CD4-positive, alpha-beta T cell (primary cell): ENCODE data around the gene FBXL2. TPM values are rescaled to one million over a fixed set of nuclear protein-coding genes. Genes with fewer than 3 reads are reported as not detected.

Experiments
- ATAC-seq: fragments of 200-7000 bp; cut with Tn5 transposase; one replicate; pipeline ENCODE4 v1.10.0; 2022; ENCODE audit warnings: mild to moderate bottlenecking; ENCODE audit not compliant: poor library complexity
- CTCF ChIA-PET: fragments of 350-600 bp; sonication (Branson Sonifier 250); formaldehyde crosslinking; loops from one replicate; lab custom pipeline; 2021; ENCODE audit warnings: antibody characterized with exemption, inconsistent platforms; lab: Charles Lee
- POLR2A ChIA-PET: fragments of 350-600 bp; sonication (Branson Sonifier 250); formaldehyde crosslinking; loops from one replicate; lab custom pipeline; 2021; ENCODE audit warnings: antibody characterized with exemption, inconsistent platforms; lab: Charles Lee
- DNase-seq, 14 experiments: peaks; one replicate each; pipeline ENCODE4 v3.0.0-alpha.2; 2013 to 2020; ENCODE audit warnings: mixed read lengths in 2 of 14
- H3K27ac ChIP-seq, 2 donors: one replicate each; pipeline versions ENCODE4 v1.5.1 to v1.7.0; 2013; ENCODE audit warnings: low read length in 2 of 2, low read depth in 1 of 2, mild to moderate bottlenecking in 1 of 2
- H3K27me3 ChIP-seq, 2 experiments: 1 replicate in 1 of 2; 2 replicates in 1 of 2; pipeline versions ENCODE4 v1.6.1 to v1.7.0; 2013; ENCODE audit warnings: low read length in 2 of 2, control low read depth in 1 of 2, mild to moderate bottlenecking in 1 of 2, moderate library complexity in 1 of 2; ENCODE audit not compliant: insufficient read depth in 2 of 2, control insufficient read depth in 1 of 2
- H3K36me3 ChIP-seq: one replicate; pipeline ENCODE4 v1.6.1; 2013; ENCODE audit warnings: low read length, control low read depth; ENCODE audit not compliant: insufficient read depth
- H3K4me1 ChIP-seq: one replicate; pipeline ENCODE4 v1.6.1; 2013; ENCODE audit warnings: low read length, control low read depth; ENCODE audit not compliant: insufficient read depth
- H3K4me3 ChIP-seq: one replicate; pipeline ENCODE4 v1.5.1; 2013; ENCODE audit warnings: mild to moderate bottlenecking, low read length, moderate library complexity
- H3K9me3 ChIP-seq, 2 experiments: 1 replicate in 1 of 2; 2 replicates in 1 of 2; pipeline versions ENCODE4 v1.6.1 to v1.7.0; 2013; ENCODE audit warnings: low read length in 2 of 2, mild to moderate bottlenecking in 2 of 2, control low read depth in 1 of 2, moderate library complexity in 1 of 2; ENCODE audit not compliant: control insufficient read depth in 1 of 2, insufficient read depth in 1 of 2
- H3K27ac Mint-ChIP-seq: one replicate; pipeline ENCODE4 v1.8.0; 2020; ENCODE audit warnings: mixed read lengths
- H3K27me3 Mint-ChIP-seq: one replicate; pipeline ENCODE4 v1.8.0; 2021; ENCODE audit warnings: mixed read lengths
- H3K36me3 Mint-ChIP-seq: one replicate; pipeline ENCODE4 v1.8.0; 2021; ENCODE audit warnings: low read depth, mixed read lengths
- H3K4me1 Mint-ChIP-seq: one replicate; pipeline ENCODE4 v1.8.0; 2021; ENCODE audit warnings: low read depth, mixed read lengths
- H3K4me3 Mint-ChIP-seq: one replicate; pipeline ENCODE4 v1.8.0; 2020; ENCODE audit warnings: mild to moderate bottlenecking, mixed read lengths
- H3K9me3 Mint-ChIP-seq: one replicate; pipeline ENCODE4 v1.8.0; 2020; ENCODE audit warnings: mixed read lengths
- intact Hi-C, 2 experiments: fragments of 100-400 bp; cut with DNase I in 1 of 2; cut with micrococcal nuclease in 1 of 2; formaldehyde crosslinking; loops; one replicate each; pipeline versions ENCODE4 v1.15.1 to v1.9.0; 2023 to 2025; cut with DNase I, micrococcal nuclease
- total RNA-seq, 174 experiments: library from RNA in 2 of 174; stranded (reverse) in 2 of 174; gene quantifications; one replicate each; pipeline ENCODE4 v1.2.3 and lab custom pipeline; 2021 to 2026
- TF ChIP-seq, protein P1 (sequence below): fragments of 200-600 bp; IDR thresholded peaks from one replicate; pipeline ENCODE4 v1.8.0; 2022; ENCODE audit warnings: antibody characterized with exemption, mild to moderate bottlenecking

Gene FBXL2
- total RNA-seq, 2 experiments from 2014 or later, result not detected

DNA sequence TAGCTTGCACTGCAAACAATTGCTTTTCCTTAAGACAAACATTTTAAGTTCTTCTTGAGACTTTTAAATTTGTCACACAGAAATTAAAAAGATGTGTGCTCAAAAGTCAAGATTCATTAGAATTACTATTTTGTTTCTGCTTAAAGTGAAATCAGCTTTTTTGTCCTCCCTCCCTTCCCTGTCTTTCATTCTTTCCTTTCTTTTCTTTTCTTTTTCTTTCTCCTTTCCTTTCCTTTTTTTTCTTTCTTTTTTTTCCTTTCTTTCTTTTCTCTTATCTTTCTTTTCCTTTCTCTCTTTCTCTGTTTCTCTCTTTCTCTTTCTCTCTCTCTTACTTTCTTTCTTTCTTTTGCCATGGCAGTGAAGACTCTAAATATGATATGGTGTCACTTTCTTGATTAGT is 37.8 kb downstream of the FBXL2 start:
- no peak overlapping the region for H3K4me3 ChIP-seq
- no peak overlapping the region for H3K27ac ChIP-seq
- CTCF ChIA-PET, result no interaction called here
- POLR2A ChIA-PET, result no interaction called here
- H3K9me3 ChIP-seq, result peaks cover 6 to 8% of the 10 kb centered on the region in 2 experiments
- intact Hi-C loops, result no loop called here
- Mint-ChIP-seq H3K27ac (no peak overlapping the region), H3K4me3 (no peak overlapping the region), H3K9me3 (peaks cover 8% of the 10 kb centered on the region), H3K36me3 (no peaks in the 10 kb centered on the region), H3K4me1 (no peaks in the 10 kb centered on the region), H3K27me3 (peaks cover 14% of the 10 kb centered on the region)
- no peaks in the 10 kb centered on the region for H3K4me1 ChIP-seq
- ATAC-seq (no peak), DNase-seq (no peak)
- no peaks in the 10 kb centered on the region for H3K36me3 ChIP-seq
- peaks cover 0 to 6% of the 10 kb centered on the region in 2 experiments for H3K27me3 ChIP-seq
- TF ChIP-seq, protein P1, sequence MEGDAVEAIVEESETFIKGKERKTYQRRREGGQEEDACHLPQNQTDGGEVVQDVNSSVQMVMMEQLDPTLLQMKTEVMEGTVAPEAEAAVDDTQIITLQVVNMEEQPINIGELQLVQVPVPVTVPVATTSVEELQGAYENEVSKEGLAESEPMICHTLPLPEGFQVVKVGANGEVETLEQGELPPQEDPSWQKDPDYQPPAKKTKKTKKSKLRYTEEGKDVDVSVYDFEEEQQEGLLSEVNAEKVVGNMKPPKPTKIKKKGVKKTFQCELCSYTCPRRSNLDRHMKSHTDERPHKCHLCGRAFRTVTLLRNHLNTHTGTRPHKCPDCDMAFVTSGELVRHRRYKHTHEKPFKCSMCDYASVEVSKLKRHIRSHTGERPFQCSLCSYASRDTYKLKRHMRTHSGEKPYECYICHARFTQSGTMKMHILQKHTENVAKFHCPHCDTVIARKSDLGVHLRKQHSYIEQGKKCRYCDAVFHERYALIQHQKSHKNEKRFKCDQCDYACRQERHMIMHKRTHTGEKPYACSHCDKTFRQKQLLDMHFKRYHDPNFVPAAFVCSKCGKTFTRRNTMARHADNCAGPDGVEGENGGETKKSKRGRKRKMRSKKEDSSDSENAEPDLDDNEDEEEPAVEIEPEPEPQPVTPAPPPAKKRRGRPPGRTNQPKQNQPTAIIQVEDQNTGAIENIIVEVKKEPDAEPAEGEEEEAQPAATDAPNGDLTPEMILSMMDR, result no peak

DNA sequence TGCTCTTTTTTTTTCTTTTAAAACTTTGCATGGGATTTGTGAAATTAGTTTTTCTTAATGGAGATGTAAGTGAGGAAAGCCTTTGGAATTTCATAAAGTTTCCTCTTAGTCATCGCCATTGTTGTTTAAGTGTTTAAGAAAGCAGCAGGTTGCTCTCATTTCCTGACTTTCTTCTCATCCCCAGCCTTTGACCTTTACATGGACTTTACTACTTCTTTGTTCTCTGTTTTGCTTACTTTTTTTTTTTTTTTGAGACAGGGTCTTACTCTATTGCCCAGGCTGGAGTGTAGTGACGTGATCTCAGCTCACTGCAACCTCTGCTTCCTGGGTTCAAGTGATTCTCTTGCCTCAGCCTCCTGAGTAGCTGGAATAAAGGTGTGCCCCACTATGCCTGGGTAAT is 38.6 kb downstream of the FBXL2 start:
- DNase-seq (no peak), ATAC-seq (no peak)
- Histone ChIP-seq H3K9me3 (peaks cover 4 to 7% of the 10 kb centered on the region in 2 experiments), H3K27me3 (peaks cover 0 to 6% of the 10 kb centered on the region in 2 experiments), H3K36me3 (no peaks in the 10 kb centered on the region), H3K4me1 (no peaks in the 10 kb centered on the region), H3K27ac (no peak overlapping the region), H3K4me3 (no peak overlapping the region)
- intact Hi-C loops, result no loop called here
- H3K27ac Mint-ChIP-seq, result no peak overlapping the region
- H3K36me3 Mint-ChIP-seq, result no peaks in the 10 kb centered on the region
- ChIA-PET POLR2A (no interaction called here), CTCF (no interaction called here)
- no peaks in the 10 kb centered on the region for H3K4me1 Mint-ChIP-seq
- peaks cover 17% of the 10 kb centered on the region for H3K27me3 Mint-ChIP-seq
- H3K9me3 Mint-ChIP-seq, result peaks cover 8% of the 10 kb centered on the region
- H3K4me3 Mint-ChIP-seq, result no peak overlapping the region
- TF ChIP-seq, protein P1, result no peak

DNA sequence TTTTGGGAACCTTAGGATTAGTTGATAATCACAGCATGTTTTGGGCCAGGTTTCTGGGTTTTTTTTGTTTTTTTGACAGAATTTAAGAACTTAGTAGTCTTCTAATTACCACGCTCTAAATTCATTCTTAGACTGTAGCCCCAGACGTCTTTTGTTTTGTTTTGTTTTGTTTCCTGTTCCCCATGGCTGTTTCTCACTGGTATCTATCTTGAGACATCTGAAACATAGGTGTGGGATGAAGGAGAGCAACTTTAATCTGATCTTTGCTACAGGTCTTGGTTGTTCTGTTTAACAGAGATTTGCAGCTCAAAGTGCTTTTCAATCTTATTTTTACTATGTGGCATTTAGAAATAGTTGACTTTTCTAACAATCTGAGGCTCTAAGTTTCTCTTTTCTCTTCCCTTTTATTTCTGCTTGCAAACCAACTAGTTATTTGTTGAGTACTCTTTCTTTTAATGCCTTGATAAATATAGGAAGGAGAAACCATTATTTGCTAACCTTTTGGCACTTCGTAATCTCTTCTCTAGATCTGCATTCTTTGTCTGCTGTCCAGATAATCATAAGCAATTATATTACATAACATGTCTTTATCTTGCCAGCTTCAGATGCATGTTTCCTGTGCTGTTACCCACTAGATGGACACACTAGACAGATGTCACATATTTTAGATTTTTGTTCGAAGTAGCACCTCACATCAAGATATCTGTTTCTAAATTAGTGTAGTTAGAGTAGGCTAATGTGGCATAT is 40.9 kb downstream of the FBXL2 start:
- TF ChIP-seq, protein P1, result no peak
- Mint-ChIP-seq H3K36me3 (no peaks in the 10 kb centered on the region), H3K9me3 (no peaks in the 10 kb centered on the region), H3K4me3 (no peak overlapping the region), H3K27ac (no peak overlapping the region), H3K27me3 (peaks cover 17% of the 10 kb centered on the region), H3K4me1 (no peaks in the 10 kb centered on the region)
- no peak overlapping the region for H3K4me3 ChIP-seq
- H3K4me1 ChIP-seq, result no peaks in the 10 kb centered on the region
- peaks cover 0 to 6% of the 10 kb centered on the region in 2 experiments for H3K27me3 ChIP-seq
- DNase-seq (no peak), ATAC-seq (no peak)
- H3K27ac ChIP-seq, result no peak overlapping the region
- H3K36me3 ChIP-seq, result no peaks in the 10 kb centered on the region
- ChIA-PET CTCF (no interaction called here), POLR2A (no interaction called here)
- intact Hi-C loops, result no loop called here
- peaks cover 0 to 6% of the 10 kb centered on the region in 2 experiments for H3K9me3 ChIP-seq
